BE2C (cell line): ENCODE measurements around the gene HPSE2.

ENCODE experiments used
- DNase-seq: peaks from one replicate; pipeline ENCODE4 v3.0.0-alpha.2; 2020
- H3K27me3 ChIP-seq: fragments of 250-450 bp; sonication (Bioruptor Pico); 2 replicates; pipeline ENCODE4 v1.5.1; 2020; ENCODE audit warnings: mild to moderate bottlenecking
- H3K36me3 ChIP-seq: fragments of 250-450 bp; sonication (Bioruptor Pico); 2 replicates; pipeline ENCODE4 v1.5.1; 2020; ENCODE audit warnings: mild to moderate bottlenecking
- H3K4me1 ChIP-seq: fragments of 250-450 bp; sonication (Bioruptor Pico); 2 replicates; pipeline ENCODE4 v1.5.1; 2020
- H3K4me3 ChIP-seq: 2 replicates; pipeline ENCODE4 v1.5.1; 2011; ENCODE audit warnings: low read depth, low read length
- H3K9me3 ChIP-seq: fragments of 250-450 bp; sonication (Bioruptor Pico); 2 replicates; pipeline ENCODE4 v1.5.1; 2020
- CTCF ChIP-seq: IDR thresholded peaks from 2 replicates; pipeline ENCODE4 v1.5.1; 2012; ENCODE audit warnings: mild to moderate bottlenecking, low read depth, low read length

The HPSE2 gene

GRCh38 chr10:98832196-98832595, 403.5 kb downstream of the HPSE2 start:
- no peaks in the 10 kb centered on the region for H3K27me3 ChIP-seq
- no peaks in the 10 kb centered on the region for H3K9me3 ChIP-seq
- no peaks in the 10 kb centered on the region for H3K36me3 ChIP-seq
- no peak for DNase-seq
- H3K4me3 ChIP-seq = no peak overlapping the region
- no peak for TF ChIP-seq CTCF
- no peaks in the 10 kb centered on the region for H3K4me1 ChIP-seq

GRCh38 chr10:98831391-98831790, 404.3 kb downstream of the HPSE2 start:
- H3K4me1 ChIP-seq = no peaks in the 10 kb centered on the region
- no peak for DNase-seq
- no peak for TF ChIP-seq CTCF
- no peaks in the 10 kb centered on the region for H3K9me3 ChIP-seq
- H3K4me3 ChIP-seq = no peak overlapping the region
- H3K27me3 ChIP-seq = no peaks in the 10 kb centered on the region
- no peaks in the 10 kb centered on the region for H3K36me3 ChIP-seq

GRCh38 chr10:98825741-98826140, 409.9 kb downstream of the HPSE2 start:
- no peaks in the 10 kb centered on the region for H3K9me3 ChIP-seq
- no peaks in the 10 kb centered on the region for H3K4me1 ChIP-seq
- no peak for TF ChIP-seq CTCF
- DNase-seq = no peak
- no peaks in the 10 kb centered on the region for H3K27me3 ChIP-seq
- no peak overlapping the region for H3K4me3 ChIP-seq
- no peaks in the 10 kb centered on the region for H3K36me3 ChIP-seq

DNA sequence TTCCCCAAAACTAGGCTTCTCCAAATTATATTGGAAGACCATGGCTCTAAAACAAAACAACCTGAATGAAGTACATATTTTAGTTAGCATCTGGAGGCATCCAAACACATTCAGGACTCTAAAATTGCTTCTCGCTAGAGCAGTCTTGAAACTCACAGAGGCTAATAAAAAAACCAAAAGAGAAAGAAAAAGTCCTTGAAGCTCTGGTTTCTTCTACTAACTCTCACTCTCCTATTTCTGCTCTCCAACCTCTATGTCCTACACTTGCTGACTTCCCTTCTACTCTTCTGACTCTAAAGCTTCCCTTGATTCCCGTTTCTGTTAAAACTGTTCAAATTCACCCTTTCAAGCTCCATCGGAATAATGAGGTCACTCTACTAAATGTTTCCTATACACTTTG, 418.3 kb downstream of the HPSE2 start:
- no peak for DNase-seq
- TF ChIP-seq CTCF = no peak
- Histone ChIP-seq H3K4me1 (no peaks in the 10 kb centered on the region), H3K36me3 (no peaks in the 10 kb centered on the region), H3K27me3 (no peaks in the 10 kb centered on the region), H3K9me3 (no peaks in the 10 kb centered on the region), H3K4me3 (no peak overlapping the region)

- no peaks in the 10 kb centered on the region for H3K27me3 ChIP-seq
- no peak for TF ChIP-seq CTCF
- DNase-seq = no peak
- H3K4me3 ChIP-seq = no peak overlapping the region
- H3K4me1 ChIP-seq = no peaks in the 10 kb centered on the region
- H3K9me3 ChIP-seq = no peaks in the 10 kb centered on the region
- H3K36me3 ChIP-seq = no peaks in the 10 kb centered on the region
Observed at GRCh38 chr10:98815039-98815885, 420.4 kb downstream of the HPSE2 start.

DNA sequence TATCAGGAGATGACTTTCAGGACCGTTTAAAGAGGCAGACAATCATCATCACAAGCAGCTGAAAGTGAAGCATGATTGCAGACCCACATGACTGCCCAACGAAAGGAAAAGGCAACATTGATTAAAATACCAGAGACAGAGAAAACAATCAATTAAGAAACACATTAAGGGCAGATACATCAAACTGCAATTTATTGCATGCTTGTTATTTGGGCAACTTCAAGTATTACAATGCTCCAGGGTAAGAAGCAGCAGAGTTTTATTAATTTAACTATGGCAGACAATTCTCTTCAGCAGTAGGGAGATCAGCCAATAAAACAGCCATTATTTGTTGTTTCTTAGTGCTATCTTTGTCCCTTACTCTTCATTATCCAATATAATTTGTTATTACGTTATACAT, 421.2 kb downstream of the HPSE2 start:
- H3K4me3 ChIP-seq = no peak overlapping the region
- H3K9me3 ChIP-seq = no peaks in the 10 kb centered on the region
- H3K27me3 ChIP-seq = no peaks in the 10 kb centered on the region
- no peak for DNase-seq
- no peaks in the 10 kb centered on the region for H3K4me1 ChIP-seq
- no peak for TF ChIP-seq CTCF
- no peaks in the 10 kb centered on the region for H3K36me3 ChIP-seq
